Liver (tissue), 3 donors: ENCODE data around the gene NTM.

Experiments used
- CTCF ChIP-seq: fragments of 150-350 bp; IDR thresholded peaks from 2 replicates; pipeline ENCODE4 v1.5.1; 2017; ENCODE audit warnings: improper control_type of control experiment, low read depth, low read length; ENCODE audit not compliant: missing input control
- GABPA ChIP-seq, 2 donors: IDR thresholded peaks in 1 of 2; conservative IDR thresholded peaks in 1 of 2; 2 replicates each; pipeline ENCODE4 v1.6.1; 2016; ENCODE audit warnings: antibody characterized with exemption in 2 of 2, mild to moderate bottlenecking in 1 of 2, moderate library complexity in 1 of 2
- JUND ChIP-seq, 2 donors: IDR thresholded peaks; 2 replicates each; pipeline ENCODE4 v1.6.1; 2016; ENCODE audit warnings: antibody characterized with exemption in 2 of 2
- RAD21 ChIP-seq, 2 donors: IDR thresholded peaks; 2 replicates each; pipeline ENCODE4 v1.6.1; 2016; ENCODE audit warnings: antibody characterized with exemption in 2 of 2, mild to moderate bottlenecking in 2 of 2
- YY1 ChIP-seq: IDR thresholded peaks from 2 replicates; pipeline ENCODE4 v1.6.1; 2016; ENCODE audit warnings: antibody characterized with exemption, mild to moderate bottlenecking
- donor health status: healthy.
- donor health status: healthy.

DNA sequence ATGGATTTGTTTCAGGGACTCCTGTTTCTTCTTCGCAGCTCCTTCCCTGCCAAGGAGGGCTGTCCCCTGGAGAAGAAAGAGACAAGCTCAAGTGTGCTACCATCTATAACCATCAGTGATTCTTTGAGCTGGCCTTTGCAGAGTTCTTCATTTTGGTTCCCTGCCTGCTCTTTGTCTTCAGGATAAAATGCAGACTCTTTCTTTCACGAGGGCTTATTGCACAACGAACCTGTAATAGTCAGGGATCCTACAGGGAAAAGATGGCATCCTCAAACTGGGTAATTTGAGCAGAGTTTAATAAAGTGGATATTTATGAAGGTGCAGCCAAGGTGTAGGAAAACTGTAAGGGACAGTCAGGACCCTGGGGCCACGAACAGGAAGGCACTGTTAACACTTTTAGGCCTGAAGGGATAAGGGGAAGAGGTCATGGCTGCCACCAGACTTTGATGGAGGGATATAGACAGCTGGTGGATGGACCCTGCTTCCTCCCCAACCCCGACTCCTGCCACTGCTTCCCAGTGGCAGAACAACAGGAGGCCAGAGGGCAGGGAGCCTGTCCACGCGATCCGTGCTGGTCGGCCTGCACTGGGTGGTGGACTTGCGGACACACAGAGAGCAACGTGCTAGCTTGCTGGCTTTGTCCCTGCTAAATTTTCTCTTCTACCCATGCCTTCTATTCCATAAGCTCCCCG, 767.0 kb downstream of the NTM start:
- TF ChIP-seq YY1 (no peak), JUND (IDR thresholded peaks at IDR 0.05) (no peak), CTCF (no peak), RAD21 (IDR thresholded peaks at IDR 0.05) (no peak), GABPA (IDR thresholded peaks at IDR 0.05 in 1 of 2, conservative IDR thresholded peaks at IDR 0.05 in 1 of 2) (no peak)
